ENCODE results near the gene BNC2. TPM values are rescaled to one million over a fixed set of nuclear protein-coding genes. Genes with fewer than 3 reads are reported as not detected.
"Not testable (repeated sequence)": the region's sequence is repeated elsewhere in the genome, so short reads cannot be mapped to it uniquely, and the experiment has no call there.

The BNC2 gene
- total RNA-seq, 1 donor from 2014 or later: 2.4 TPM

DNA sequence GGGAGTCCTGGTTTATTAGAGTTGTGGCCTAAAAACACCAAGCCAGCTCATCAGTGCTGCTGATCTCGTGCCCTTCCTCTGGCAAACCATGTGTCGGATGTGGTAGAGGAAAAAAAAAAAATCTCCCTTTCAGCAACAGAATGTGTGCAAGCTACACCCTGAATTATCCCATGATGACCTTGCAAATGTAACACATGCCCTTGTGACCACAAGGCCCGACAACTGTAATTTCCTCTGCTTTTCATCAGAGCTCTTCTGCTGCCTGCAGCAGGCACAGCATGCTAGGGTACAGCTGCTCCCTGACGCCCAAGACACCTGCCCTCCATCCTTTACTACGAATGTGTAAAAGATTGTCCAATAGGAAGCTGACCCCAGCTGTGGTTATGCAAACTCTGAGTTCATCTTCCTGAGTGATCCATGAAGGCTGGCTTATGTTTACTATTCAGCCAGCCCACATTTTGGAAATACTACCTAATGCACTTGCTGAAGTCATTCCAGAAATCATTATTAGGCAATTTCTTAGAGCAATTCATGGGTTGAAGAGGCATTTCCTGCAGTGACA, 14.6 kb upstream of the BNC2 start:
- no peaks in the 10 kb centered on the region for H3K36me3 ChIP-seq
- Mint-ChIP-seq H3K27me3 (ENCODE audit: insufficient read depth, low read depth) (no peaks in the 10 kb centered on the region), H3K4me3 (no peak overlapping the region), H3K9me3 (peaks cover 2% of the 10 kb centered on the region), H3K27ac (no peak overlapping the region), H3K4me1 (peaks cover 5% of the 10 kb centered on the region), H3K36me3 (no peaks in the 10 kb centered on the region)
- DNase-seq (ENCODE audit: low spot score): no peak
- H3K4me3 ChIP-seq: no peak overlapping the region
- no peaks in the 10 kb centered on the region for H3K4me1 ChIP-seq
- no peaks in the 10 kb centered on the region for H4K20me1 ChIP-seq (ENCODE audit: low read depth)
- no peaks in the 10 kb centered on the region for H3K27me3 ChIP-seq
- no peak overlapping the region for H3K27ac ChIP-seq
- H3K9ac ChIP-seq: no peak overlapping the region
- no peak overlapping the region for H2AFZ ChIP-seq (replicated peaks)
- no peaks in the 10 kb centered on the region for H3K79me2 ChIP-seq (ENCODE audit: low read depth)
- no peak for TF ChIP-seq EZH2phosphoT487 (IDR thresholded peaks at IDR 0.05)
- no peak for TF ChIP-seq CTCF (IDR thresholded peaks at IDR 0.05)
- no peak for TF ChIP-seq EZH2 (IDR thresholded peaks at IDR 0.05)
- no peaks in the 10 kb centered on the region for H3F3A ChIP-seq (ENCODE audit: low read depth)
- no peaks in the 10 kb centered on the region for H3K9me3 ChIP-seq (ENCODE audit: low read depth)
- no peak overlapping the region for H3K4me2 ChIP-seq

DNA sequence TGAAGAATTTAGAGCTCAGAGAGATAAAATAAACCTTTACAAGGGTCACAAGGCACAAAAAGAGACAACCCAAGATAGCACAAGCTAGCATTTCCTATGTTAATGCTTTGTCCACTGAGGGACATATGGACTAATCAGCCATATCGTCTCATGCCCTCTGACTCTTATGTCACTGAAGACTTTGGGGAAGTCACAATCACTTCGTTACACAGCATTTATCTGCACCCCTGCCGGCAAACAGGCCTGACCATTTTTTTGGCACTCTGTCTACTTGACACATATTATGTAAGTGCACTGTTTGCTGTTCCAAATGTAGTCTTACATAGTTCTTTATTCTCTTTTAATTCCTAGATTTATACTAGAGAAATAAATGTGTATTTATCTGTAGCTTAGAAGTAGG, 13.9 kb upstream of the BNC2 start:
- H3K79me2 ChIP-seq (ENCODE audit: low read depth): no peaks in the 10 kb centered on the region
- no peaks in the 10 kb centered on the region for H3K9me3 ChIP-seq (ENCODE audit: low read depth)
- no peak for DNase-seq (ENCODE audit: low spot score)
- Mint-ChIP-seq H3K9me3 (peaks cover 2% of the 10 kb centered on the region), H3K4me3 (no peak overlapping the region), H3K4me1 (peaks cover 5% of the 10 kb centered on the region), H3K27me3 (ENCODE audit: insufficient read depth, low read depth) (no peaks in the 10 kb centered on the region), H3K36me3 (no peaks in the 10 kb centered on the region), H3K27ac (no peak overlapping the region)
- H4K20me1 ChIP-seq (ENCODE audit: low read depth): no peaks in the 10 kb centered on the region
- H3F3A ChIP-seq (ENCODE audit: low read depth): no peaks in the 10 kb centered on the region
- no peaks in the 10 kb centered on the region for H3K36me3 ChIP-seq
- no peak overlapping the region for H3K4me2 ChIP-seq
- no peak overlapping the region for H3K27ac ChIP-seq
- no peak overlapping the region for H3K9ac ChIP-seq
- H3K4me3 ChIP-seq: no peak overlapping the region
- no peaks in the 10 kb centered on the region for H3K4me1 ChIP-seq
- H3K27me3 ChIP-seq: no peaks in the 10 kb centered on the region
- H2AFZ ChIP-seq (replicated peaks): no peak overlapping the region
- TF ChIP-seq CTCF (IDR thresholded peaks at IDR 0.05) (no peak), EZH2 (IDR thresholded peaks at IDR 0.05) (no peak), EZH2phosphoT487 (IDR thresholded peaks at IDR 0.05) (no peak)

GRCh38 chr9:16883586-16883985, 13.1 kb upstream of the BNC2 start:
- Mint-ChIP-seq H3K4me1 (peaks cover 5% of the 10 kb centered on the region), H3K27me3 (ENCODE audit: insufficient read depth, low read depth) (no peaks in the 10 kb centered on the region), H3K36me3 (no peaks in the 10 kb centered on the region), H3K27ac (no peak overlapping the region), H3K9me3 (peaks cover 2% of the 10 kb centered on the region), H3K4me3 (no peak overlapping the region)
- no peak overlapping the region for H3K27ac ChIP-seq
- no peaks in the 10 kb centered on the region for H4K20me1 ChIP-seq (ENCODE audit: low read depth)
- H3K79me2 ChIP-seq (ENCODE audit: low read depth): no peaks in the 10 kb centered on the region
- H3K27me3 ChIP-seq: no peaks in the 10 kb centered on the region
- DNase-seq (ENCODE audit: low spot score): no peak
- H3K9ac ChIP-seq: no peak overlapping the region
- TF ChIP-seq EZH2 (IDR thresholded peaks at IDR 0.05) (no peak), CTCF (IDR thresholded peaks at IDR 0.05) (no peak), EZH2phosphoT487 (IDR thresholded peaks at IDR 0.05) (no peak)
- no peak overlapping the region for H3K4me2 ChIP-seq
- H3K36me3 ChIP-seq: no peaks in the 10 kb centered on the region
- H3K4me3 ChIP-seq: no peak overlapping the region
- no peak overlapping the region for H2AFZ ChIP-seq (replicated peaks)
- no peaks in the 10 kb centered on the region for H3F3A ChIP-seq (ENCODE audit: low read depth)
- no peaks in the 10 kb centered on the region for H3K9me3 ChIP-seq (ENCODE audit: low read depth)
- no peaks in the 10 kb centered on the region for H3K4me1 ChIP-seq

DNA sequence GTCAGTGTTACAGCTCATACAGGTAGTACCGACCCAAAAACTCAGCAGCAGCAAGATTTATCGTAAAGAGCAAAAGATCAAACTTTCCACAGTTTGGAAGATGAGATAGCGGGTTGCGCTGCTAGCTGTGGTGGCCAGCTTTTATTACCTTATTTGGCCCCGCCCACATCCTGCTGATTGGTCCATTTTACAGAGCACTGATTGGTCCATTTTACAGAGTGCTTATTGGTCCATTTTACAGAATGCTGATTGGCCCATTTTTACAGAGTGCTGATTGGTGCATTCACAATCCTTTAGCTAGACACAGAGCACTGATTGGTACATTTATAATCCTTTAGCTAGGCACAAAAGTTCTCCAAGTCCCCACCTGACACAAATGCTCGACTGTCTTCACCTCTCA, 12.0 kb upstream of the BNC2 start:
- not testable (repeated sequence) for H4K20me1 ChIP-seq (ENCODE audit: low read depth); H3K9me3 ChIP-seq (ENCODE audit: low read depth); H3K27ac ChIP-seq; H3K9ac ChIP-seq; H3K4me2 ChIP-seq; DNase-seq (ENCODE audit: low spot score); H3K27me3 Mint-ChIP-seq (ENCODE audit: insufficient read depth, low read depth); H3K27me3 ChIP-seq; H3K4me1 Mint-ChIP-seq; H3K36me3 Mint-ChIP-seq; H2AFZ ChIP-seq (replicated peaks); H3F3A ChIP-seq (ENCODE audit: low read depth); H3K9me3 Mint-ChIP-seq; H3K27ac Mint-ChIP-seq; H3K4me1 ChIP-seq; H3K36me3 ChIP-seq; H3K4me3 ChIP-seq; H3K4me3 Mint-ChIP-seq; H3K79me2 ChIP-seq (ENCODE audit: low read depth)
